WI38 (cell line): Measurements from ENCODE around the gene YEATS2.

ENCODE experiments used
- H3K4me3 ChIP-seq: 2 replicates; pipeline ENCODE4 v1.5.1; 2011; ENCODE audit warnings: low read depth, mild to moderate bottlenecking, control low read depth, low read length
- TF ChIP-seq, protein P1 (sequence below): IDR thresholded peaks from 2 replicates; pipeline ENCODE4 v1.5.1; 2012; ENCODE audit warnings: low read depth, mild to moderate bottlenecking, control low read depth, low read length

Gene YEATS2

GRCh38 chr3:183837894-183838293 is 140.3 kb downstream of the YEATS2 start:
- TF ChIP-seq, protein P1, sequence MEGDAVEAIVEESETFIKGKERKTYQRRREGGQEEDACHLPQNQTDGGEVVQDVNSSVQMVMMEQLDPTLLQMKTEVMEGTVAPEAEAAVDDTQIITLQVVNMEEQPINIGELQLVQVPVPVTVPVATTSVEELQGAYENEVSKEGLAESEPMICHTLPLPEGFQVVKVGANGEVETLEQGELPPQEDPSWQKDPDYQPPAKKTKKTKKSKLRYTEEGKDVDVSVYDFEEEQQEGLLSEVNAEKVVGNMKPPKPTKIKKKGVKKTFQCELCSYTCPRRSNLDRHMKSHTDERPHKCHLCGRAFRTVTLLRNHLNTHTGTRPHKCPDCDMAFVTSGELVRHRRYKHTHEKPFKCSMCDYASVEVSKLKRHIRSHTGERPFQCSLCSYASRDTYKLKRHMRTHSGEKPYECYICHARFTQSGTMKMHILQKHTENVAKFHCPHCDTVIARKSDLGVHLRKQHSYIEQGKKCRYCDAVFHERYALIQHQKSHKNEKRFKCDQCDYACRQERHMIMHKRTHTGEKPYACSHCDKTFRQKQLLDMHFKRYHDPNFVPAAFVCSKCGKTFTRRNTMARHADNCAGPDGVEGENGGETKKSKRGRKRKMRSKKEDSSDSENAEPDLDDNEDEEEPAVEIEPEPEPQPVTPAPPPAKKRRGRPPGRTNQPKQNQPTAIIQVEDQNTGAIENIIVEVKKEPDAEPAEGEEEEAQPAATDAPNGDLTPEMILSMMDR, result no peak
- H3K4me3 ChIP-seq, result no peak overlapping the region

DNA sequence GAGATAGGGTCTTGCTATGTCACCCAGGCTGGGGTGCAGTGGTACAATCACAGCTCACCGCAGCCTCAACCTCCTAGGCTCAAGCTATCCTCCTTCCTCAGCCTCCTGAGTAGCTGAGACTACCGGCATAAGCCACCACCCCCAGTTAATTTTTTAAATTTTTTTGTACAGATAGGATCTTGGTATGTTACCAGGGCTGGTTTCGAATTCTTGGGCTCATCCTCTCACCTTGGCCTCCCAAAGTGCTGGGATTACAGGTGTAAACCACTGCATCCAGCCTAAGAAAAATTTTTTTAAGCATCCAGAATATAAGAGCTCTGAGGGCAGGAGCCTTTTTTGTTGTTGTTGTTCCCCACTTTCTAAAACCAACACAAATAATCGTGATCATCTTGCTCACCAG is 142.2 kb downstream of the YEATS2 start:
- no peak overlapping the region for H3K4me3 ChIP-seq
- TF ChIP-seq, protein P1, result no peak

- TF ChIP-seq, protein P1, result no peak
- H3K4me3 ChIP-seq, result no peak overlapping the region
Observed at GRCh38 chr3:183844606-183845005, 147.0 kb downstream of the YEATS2 start.

- TF ChIP-seq, protein P1, result no peak
- no peak overlapping the region; the same call in 1 of the 2 replicates for H3K4me3 ChIP-seq
Observed at GRCh38 chr3:183845090-183845489, 147.5 kb downstream of the YEATS2 start.

DNA sequence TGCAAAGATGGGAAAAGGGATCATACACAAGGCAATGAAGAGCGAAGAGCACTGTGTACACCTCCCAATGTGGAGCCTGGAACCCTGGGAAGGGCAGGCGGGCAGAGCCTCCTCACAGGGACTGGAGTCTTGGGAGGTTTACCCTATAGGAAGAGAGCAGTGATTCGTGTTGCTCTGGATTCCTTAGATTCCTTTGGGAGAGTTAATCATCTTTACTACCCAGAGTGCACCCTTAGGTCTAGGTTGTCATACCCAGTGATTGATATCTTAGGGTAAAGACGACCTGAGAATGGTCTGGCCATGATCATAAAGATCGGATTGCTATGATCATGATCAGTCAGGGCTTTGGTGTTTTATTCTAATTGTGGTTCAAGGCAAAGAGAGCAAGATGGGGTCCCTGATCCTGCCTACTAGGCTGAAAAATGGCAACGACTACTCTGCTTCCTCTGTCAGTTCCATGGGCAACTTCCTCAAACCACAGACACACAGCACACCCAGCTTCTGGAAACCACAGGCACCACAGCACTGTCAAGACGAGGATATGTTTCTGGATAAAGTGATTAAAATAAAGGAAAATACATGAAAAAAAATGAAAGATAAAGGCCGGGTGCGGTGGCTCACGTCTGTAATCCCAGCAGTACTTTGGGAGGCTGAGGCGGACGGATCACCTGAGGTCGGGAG is 148.2 kb downstream of the YEATS2 start:
- TF ChIP-seq, protein P1, result no peak
- no peak overlapping the region for H3K4me3 ChIP-seq

GRCh38 chr3:183854318-183855035 is 156.9 kb downstream of the YEATS2 start:
- TF ChIP-seq, protein P1, result no peak
- no peak overlapping the region for H3K4me3 ChIP-seq

DNA sequence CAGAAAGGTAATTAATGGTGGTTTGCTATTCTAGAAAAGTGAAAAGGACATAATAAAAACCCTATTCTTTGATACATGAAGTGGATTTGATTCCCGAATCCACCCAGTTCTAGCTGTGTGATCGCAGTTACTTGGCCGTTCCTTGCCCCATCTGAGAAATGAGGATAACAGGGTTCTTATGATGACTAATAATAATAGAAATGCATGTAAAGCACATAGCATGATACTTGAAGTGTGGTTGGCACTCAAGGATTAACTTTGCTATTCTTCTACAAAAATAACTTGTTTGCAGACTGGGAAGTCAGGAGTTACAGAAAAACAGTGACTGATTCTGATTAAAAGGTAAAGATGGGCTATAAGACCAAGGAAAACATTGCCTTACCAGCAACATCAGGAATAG is 160.3 kb downstream of the YEATS2 start:
- no peak overlapping the region for H3K4me3 ChIP-seq
- TF ChIP-seq, protein P1, result no peak
